H1 (cell line): ENCODE data around the gene LPGAT1. TPM values are rescaled to one million over a fixed set of nuclear protein-coding genes. Genes with fewer than 3 reads are reported as not detected.

Experiments
- CTCF ChIA-PET: fragments of 300-600 bp; sonication (Branson Sonifier 250); formaldehyde crosslinking; loops from one replicate; lab custom pipeline; 2021; ENCODE audit not compliant: partially characterized antibody; lab: Charles Lee
- POLR2A ChIA-PET: fragments of 300-600 bp; sonication (Branson Sonifier 250); formaldehyde crosslinking; loops from one replicate; lab custom pipeline; 2021; ENCODE audit warnings: inconsistent platforms; ENCODE audit not compliant: partially characterized antibody; lab: Charles Lee
- DNase-seq, 2 experiments: peaks; one replicate each; pipeline versions ENCODE4 v3.0.0 to v3.0.0-alpha.2; 2010 to 2022; ENCODE audit warnings: low spot score in 2 of 2, low read depth in 1 of 2, mixed read lengths in 1 of 2
- FAIRE-seq: peaks from 2 replicates; lab custom pipeline; 2011; peaks lifted over from hg19 to GRCh38; lab: Jason Lieb, UNC
- H2AFZ ChIP-seq: 2 replicates; pipeline ENCODE4 v1.8.1; 2012; ENCODE audit warnings: low read length, inconsistent platforms
- H2AK5ac ChIP-seq: 2 replicates; pipeline ENCODE4 v1.6.1; 2013; ENCODE audit warnings: low read depth, low read length
- H2BK120ac ChIP-seq: replicated peaks from 2 replicates; pipeline ENCODE3; 2013; ENCODE audit warnings: low read depth, low read length, inconsistent platforms
- H2BK12ac ChIP-seq: 2 replicates; pipeline ENCODE4 v1.6.1; 2013; ENCODE audit warnings: low read depth, low read length
- H2BK15ac ChIP-seq: 2 replicates; pipeline ENCODE4 v1.6.1; 2013; ENCODE audit warnings: low read length
- H2BK20ac ChIP-seq: 2 replicates; pipeline ENCODE4 v1.6.1; 2013; ENCODE audit warnings: low read length
- H2BK5ac ChIP-seq: 2 replicates; pipeline ENCODE4 v1.6.1; 2013; ENCODE audit warnings: low read depth, low read length
- H3K14ac ChIP-seq: 2 replicates; pipeline ENCODE4 v1.6.1; 2013; ENCODE audit warnings: inconsistent platforms; ENCODE audit not compliant: insufficient read length
- H3K18ac ChIP-seq: 2 replicates; pipeline ENCODE4 v1.6.1; 2013; ENCODE audit warnings: low read length; ENCODE audit errors: extremely low read depth
- H3K23ac ChIP-seq: 2 replicates; pipeline ENCODE4 v1.6.1; 2013; ENCODE audit warnings: inconsistent platforms; ENCODE audit not compliant: insufficient read length
- H3K23me2 ChIP-seq: 2 replicates; pipeline ENCODE4 v1.6.1; 2013; ENCODE audit warnings: low read depth, low read length
- H3K27ac ChIP-seq: 2 replicates; pipeline ENCODE4 v1.6.1; 2011; ENCODE audit warnings: low read depth, low read length, inconsistent platforms
- H3K27me3 ChIP-seq, 4 experiments: replicated peaks in 1 of 4; 1 replicate in 1 of 4; 2 replicates in 3 of 4; pipeline versions ENCODE4 v1.6.1 to v1.8.1; 2011 to 2013; ENCODE audit warnings: low read length in 3 of 4, mild to moderate bottlenecking in 3 of 4, inconsistent platforms in 2 of 4, mixed read lengths in 2 of 4, moderate library complexity in 1 of 4; ENCODE audit not compliant: control insufficient read depth in 3 of 4, insufficient read depth in 3 of 4; ENCODE audit errors: extremely low read depth in 1 of 4
- H3K36me3 ChIP-seq, 4 experiments: 2 replicates each; pipeline versions ENCODE4 v1.6.1 to v1.8.1; 2011 to 2013; ENCODE audit warnings: mild to moderate bottlenecking in 4 of 4, low read length in 3 of 4, moderate library complexity in 2 of 4, control low read depth in 1 of 4, inconsistent platforms in 1 of 4; ENCODE audit not compliant: insufficient read depth in 4 of 4, control insufficient read depth in 2 of 4
- H3K4ac ChIP-seq: replicated peaks from 2 replicates; pipeline ENCODE3; 2013; ENCODE audit warnings: low read length, low read depth, mixed read lengths, inconsistent platforms; ENCODE audit not compliant: insufficient read length
- H3K4me1 ChIP-seq, 4 experiments: replicated peaks in 1 of 4; 1 replicate in 1 of 4; 2 replicates in 3 of 4; pipeline versions ENCODE4 v1.6.1 to v1.8.1; 2011 to 2013; ENCODE audit warnings: low read length in 3 of 4, inconsistent platforms in 2 of 4, mixed read lengths in 1 of 4; ENCODE audit not compliant: insufficient read depth in 4 of 4, control insufficient read depth in 3 of 4
- H3K4me2 ChIP-seq, 2 experiments: 2 replicates each; pipeline versions ENCODE4 v1.6.1 to v1.8.1; 2011 to 2013; ENCODE audit warnings: low read depth in 2 of 2, low read length in 2 of 2, control low read depth in 1 of 2, inconsistent platforms in 1 of 2, mild to moderate bottlenecking in 1 of 2; ENCODE audit not compliant: insufficient read depth in 1 of 2
- H3K4me3 ChIP-seq, 4 experiments: fragments of 200-600, 300-600 bp in 1 of 4; sonication (generic), shearing (Covaris generic), sonication (Bioruptor Twin) in 1 of 4; 2 replicates each; pipeline versions ENCODE4 v1.5.1 to v1.8.1; 2011 to 2016; ENCODE audit warnings: low read length in 4 of 4, low read depth in 3 of 4, control low read depth in 2 of 4, inconsistent platforms in 2 of 4, mild to moderate bottlenecking in 2 of 4, mixed read lengths in 1 of 4, moderate library complexity in 1 of 4; ENCODE audit not compliant: insufficient read depth in 2 of 4; ENCODE audit errors: extremely low read depth in 1 of 4
- H3K56ac ChIP-seq: replicated peaks from 2 replicates; pipeline ENCODE3; 2013; ENCODE audit warnings: low read depth, mild to moderate bottlenecking, mixed read lengths, low read length, inconsistent platforms; ENCODE audit not compliant: insufficient read length
- H3K79me1 ChIP-seq: 2 replicates; pipeline ENCODE4 v1.6.1; 2013; ENCODE audit warnings: low read depth, low read length, control low read depth
- H3K79me2 ChIP-seq, 2 experiments: 2 replicates each; pipeline versions ENCODE4 v1.6.1 to v1.8.1; 2012 to 2013; ENCODE audit warnings: low read length in 2 of 2, mild to moderate bottlenecking in 2 of 2, inconsistent platforms in 1 of 2; ENCODE audit not compliant: insufficient read depth in 2 of 2, control insufficient read depth in 1 of 2
- H3K9ac ChIP-seq, 4 experiments: replicated peaks in 1 of 4; 1 replicate in 1 of 4; 2 replicates in 3 of 4; pipeline versions ENCODE4 v1.6.1 to v1.8.1; 2011 to 2013; ENCODE audit warnings: low read depth in 3 of 4, low read length in 3 of 4, control low read depth in 2 of 4, mild to moderate bottlenecking in 2 of 4, moderate library complexity in 2 of 4, inconsistent platforms in 1 of 4; ENCODE audit errors: extremely low read depth in 1 of 4
- H3K9me3 ChIP-seq, 2 experiments: 2 replicates each; pipeline versions ENCODE4 v1.6.1 to v1.8.1; 2012 to 2013; ENCODE audit warnings: mild to moderate bottlenecking in 2 of 2, moderate library complexity in 2 of 2, control low read depth in 1 of 2, inconsistent platforms in 1 of 2, low read depth in 1 of 2, low read length in 1 of 2, mixed read lengths in 1 of 2; ENCODE audit not compliant: insufficient read depth in 2 of 2
- H4K20me1 ChIP-seq, 2 experiments: replicated peaks in 1 of 2; 2 replicates each; pipeline versions ENCODE3 to v1.8.1; 2011 to 2013; ENCODE audit warnings: inconsistent platforms in 2 of 2, low read length in 2 of 2, mild to moderate bottlenecking in 1 of 2; ENCODE audit not compliant: insufficient read depth in 2 of 2, control insufficient read depth in 1 of 2
- H4K5ac ChIP-seq: 2 replicates; pipeline ENCODE4 v1.6.1; 2013; ENCODE audit warnings: low read length, low read depth, mixed read lengths, inconsistent platforms; ENCODE audit not compliant: insufficient read length
- H4K8ac ChIP-seq: 2 replicates; pipeline ENCODE4 v1.8.0; 2013; ENCODE audit warnings: mild to moderate bottlenecking, moderate library complexity, low read length, inconsistent platforms; ENCODE audit not compliant: insufficient read depth; ENCODE audit errors: extremely low read depth
- H4K91ac ChIP-seq: replicated peaks from 2 replicates; pipeline ENCODE3; 2013; ENCODE audit warnings: low read length, mixed read lengths, inconsistent platforms; ENCODE audit not compliant: insufficient read length
- CBX5 ChIP-seq: fragments of 300-800, 300-1000 bp; sonication (generic); IDR thresholded peaks from 2 replicates; pipeline ENCODE4 v1.7.1; 2016; ENCODE audit warnings: antibody characterized with exemption, low read length, low read depth
- CREB1 ChIP-seq: IDR thresholded peaks from 2 replicates; pipeline ENCODE4 v1.6.1; 2012; ENCODE audit warnings: inconsistent platforms
- JUND ChIP-seq: IDR thresholded peaks from 2 replicates; pipeline ENCODE4 v1.6.1; 2011; ENCODE audit warnings: mild to moderate bottlenecking, improper control_type of control experiment, low read length
- RNF2 ChIP-seq: fragments of 200-900, 300-1000 bp; sonication (generic); IDR thresholded peaks from 2 replicates; pipeline ENCODE4 v1.7.1; 2016; ENCODE audit warnings: borderline replicate concordance, low read depth, mild to moderate bottlenecking, antibody characterized with exemption, low read length; ENCODE audit not compliant: poor library complexity, severe bottlenecking; ENCODE audit errors: missing control alignments
- SIX5 ChIP-seq: IDR thresholded peaks from 2 replicates; pipeline ENCODE4 v1.6.1; 2011; ENCODE audit warnings: mild to moderate bottlenecking, low read depth, low read length
- SP2 ChIP-seq: IDR thresholded peaks from 2 replicates; pipeline ENCODE4 v1.6.1; 2012; ENCODE audit warnings: mild to moderate bottlenecking, low read length, inconsistent platforms
- SP4 ChIP-seq: IDR thresholded peaks from 2 replicates; pipeline ENCODE4 v1.6.1; 2012; ENCODE audit warnings: low read length, inconsistent platforms
- TAF7 ChIP-seq: optimal IDR thresholded peaks from 2 replicates; pipeline ENCODE3; 2011; ENCODE audit warnings: low read depth, mild to moderate bottlenecking, inconsistent platforms, low read length, moderate library complexity, borderline replicate concordance
- WGBS, 2 experiments: shearing (Covaris generic) in 1 of 2; methylation state at CpG; one replicate each; pipeline versions ENCODE4 v1.1.6 to v1.1.7; 2013 to 2015; ENCODE audit warnings: low lambda C conversion rate in 2 of 2, mixed read lengths in 2 of 2, inconsistent platforms in 1 of 2, low coverage in 1 of 2, missing lambda C conversion rate in 1 of 2; ENCODE audit not compliant: insufficient replicate concordance in 2 of 2, insufficient coverage in 1 of 2, insufficient read length in 1 of 2; ENCODE audit errors: extremely low coverage in 1 of 2, missing lambda C conversion rate in 1 of 2; 5-methylcytosine and 5-hydroxymethylcytosine counted together
- polyA plus RNA-seq, 7 experiments: library from polyadenylated mRNA; depleted of rRNA in 3 of 7; stranded (reverse) in 5 of 7; unstranded in 2 of 7; fragments of >200 nt in 5 of 7; fragments of 200-250 nt in 2 of 7; gene quantifications; 1 replicate in 5 of 7; 2 replicates in 1 of 7; 4 replicates in 1 of 7; pipeline versions ENCODE4 v1.2.1 to v1.2.3, GENCODE V29; 2011 to 2013; ENCODE audit warnings: missing spikeins in 2 of 7, mixed read lengths in 2 of 7
- total RNA-seq: library from RNA; stranded (reverse); fragmentation: NEBNext Ultra II Directional; extraction: Animal tissue kit (Norgen Biotek cat#: 25700); gene quantifications from 2 replicates; pipeline ENCODE4 v1.2.1, GENCODE V29; 2021
- TF ChIP-seq, protein P1 (sequence below): IDR thresholded peaks from 2 replicates; pipeline ENCODE4 v1.6.1; 2012; ENCODE audit warnings: low read length, inconsistent platforms
- TF ChIP-seq, protein P2 (sequence below), 3 experiments: IDR thresholded peaks; 1 replicate in 2 of 3; 2 replicates in 1 of 3; pipeline versions ENCODE4 v1.5.1 to v1.6.1; 2011; ENCODE audit warnings: low read length in 3 of 3, mild to moderate bottlenecking in 3 of 3, inconsistent platforms in 2 of 3, low read depth in 1 of 3, moderate library complexity in 1 of 3; ENCODE audit not compliant: insufficient read depth in 1 of 3; ENCODE audit errors: control extremely low read depth in 1 of 3

The LPGAT1 gene
- total and polyA plus RNA-seq, 2 of the 8 experiments (the other 6 are each of a cell fraction or from before 2014, with no cell fraction given): 2.3 to 13.5 TPM

GRCh38 chr1:211842518-211842917 lies 12.0 kb upstream of the LPGAT1 start:
- no peak for DNase-seq
- Histone ChIP-seq H4K5ac (no peak overlapping the region), H3K4me1 (no peaks in the 10 kb centered on the region), H2BK5ac (no peak overlapping the region), H2BK120ac (no peak overlapping the region), H3K9me3 (no peaks in the 10 kb centered on the region), H2BK12ac (no peak overlapping the region), H3K14ac (no peak overlapping the region), H2AFZ (no peak overlapping the region), H3K23me2 (no peaks in the 10 kb centered on the region), H3K4me3 (no peak overlapping the region), H3K18ac (no peak overlapping the region), H3K79me1 (no peaks in the 10 kb centered on the region), H3K27ac (no peak overlapping the region), H3K23ac (no peak overlapping the region), H2BK15ac (no peak overlapping the region), H3K79me2 (no peaks in the 10 kb centered on the region), H3K36me3 (no peaks in the 10 kb centered on the region), H4K20me1 (no peaks in the 10 kb centered on the region), H2BK20ac (no peak overlapping the region), H4K91ac (no peak overlapping the region), H3K4ac (no peak overlapping the region), H3K56ac (no peak overlapping the region), H2AK5ac (no peak overlapping the region), H3K4me2 (no peak overlapping the region), H3K9ac (no peak overlapping the region), H4K8ac (no peak overlapping the region), H3K27me3 (no peaks in the 10 kb centered on the region)
- ChIA-PET CTCF (interaction anchor here (1.8 kb wide), 1 partner anchor 144 kb away, joined by 7 read pairs; no protein-coding TSS in a partner anchor), POLR2A (no interaction called here)
- FAIRE-seq: no peak
- 88% methylated on average over 2 of the region's 2 CpGs; no CpG with 5 or more reads in 1 of the 2 experiments for WGBS, 2 experiments
- no peak for TF ChIP-seq SIX5
- no peak for TF ChIP-seq JUND
- TF ChIP-seq TAF7: no peak
- no peak for TF ChIP-seq CBX5
- TF ChIP-seq, protein P1, sequence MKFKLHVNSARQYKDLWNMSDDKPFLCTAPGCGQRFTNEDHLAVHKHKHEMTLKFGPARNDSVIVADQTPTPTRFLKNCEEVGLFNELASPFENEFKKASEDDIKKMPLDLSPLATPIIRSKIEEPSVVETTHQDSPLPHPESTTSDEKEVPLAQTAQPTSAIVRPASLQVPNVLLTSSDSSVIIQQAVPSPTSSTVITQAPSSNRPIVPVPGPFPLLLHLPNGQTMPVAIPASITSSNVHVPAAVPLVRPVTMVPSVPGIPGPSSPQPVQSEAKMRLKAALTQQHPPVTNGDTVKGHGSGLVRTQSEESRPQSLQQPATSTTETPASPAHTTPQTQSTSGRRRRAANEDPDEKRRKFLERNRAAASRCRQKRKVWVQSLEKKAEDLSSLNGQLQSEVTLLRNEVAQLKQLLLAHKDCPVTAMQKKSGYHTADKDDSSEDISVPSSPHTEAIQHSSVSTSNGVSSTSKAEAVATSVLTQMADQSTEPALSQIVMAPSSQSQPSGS: no peak
- TF ChIP-seq, protein P2, sequence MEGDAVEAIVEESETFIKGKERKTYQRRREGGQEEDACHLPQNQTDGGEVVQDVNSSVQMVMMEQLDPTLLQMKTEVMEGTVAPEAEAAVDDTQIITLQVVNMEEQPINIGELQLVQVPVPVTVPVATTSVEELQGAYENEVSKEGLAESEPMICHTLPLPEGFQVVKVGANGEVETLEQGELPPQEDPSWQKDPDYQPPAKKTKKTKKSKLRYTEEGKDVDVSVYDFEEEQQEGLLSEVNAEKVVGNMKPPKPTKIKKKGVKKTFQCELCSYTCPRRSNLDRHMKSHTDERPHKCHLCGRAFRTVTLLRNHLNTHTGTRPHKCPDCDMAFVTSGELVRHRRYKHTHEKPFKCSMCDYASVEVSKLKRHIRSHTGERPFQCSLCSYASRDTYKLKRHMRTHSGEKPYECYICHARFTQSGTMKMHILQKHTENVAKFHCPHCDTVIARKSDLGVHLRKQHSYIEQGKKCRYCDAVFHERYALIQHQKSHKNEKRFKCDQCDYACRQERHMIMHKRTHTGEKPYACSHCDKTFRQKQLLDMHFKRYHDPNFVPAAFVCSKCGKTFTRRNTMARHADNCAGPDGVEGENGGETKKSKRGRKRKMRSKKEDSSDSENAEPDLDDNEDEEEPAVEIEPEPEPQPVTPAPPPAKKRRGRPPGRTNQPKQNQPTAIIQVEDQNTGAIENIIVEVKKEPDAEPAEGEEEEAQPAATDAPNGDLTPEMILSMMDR (IDR thresholded peaks at IDR 0.05; ENCODE audit: control extremely low read depth in 1 of 3, insufficient read depth in 1 of 3, low read depth in 1 of 3, low read length in 3 of 3): no peak
- TF ChIP-seq SP2: no peak
- TF ChIP-seq RNF2: no peak
- TF ChIP-seq CREB1: no peak
- TF ChIP-seq SP4: no peak
